HG02885 (cell line): Measurements from ENCODE around the gene NRG3.

ENCODE experiments used
- ATAC-seq: cut with Tn5 transposase; IDR thresholded peaks from one replicate; pipeline ENCODE4 v1.9.1; 2021; ENCODE audit warnings: mild to moderate bottlenecking; ENCODE audit not compliant: unreplicated experiment, poor library complexity

Gene NRG3

GRCh38 chr10:81877596-81877995 lies 2.6 kb downstream of the NRG3 start:
- no peak for ATAC-seq

- ATAC-seq, result no peak
These were observed 7.0 kb downstream of the NRG3 start for GRCh38 chr10:81882011-81882410.

- ATAC-seq, result no peak
These were observed 9.9 kb downstream of the NRG3 start for GRCh38 chr10:81884856-81885255.

- no peak for ATAC-seq
These were observed 10.5 kb downstream of the NRG3 start for GRCh38 chr10:81885491-81885890.

GRCh38 chr10:81886939-81887338 lies 11.9 kb downstream of the NRG3 start:
- no peak for ATAC-seq

- no peak for ATAC-seq
These were observed 14.3 kb downstream of the NRG3 start for GRCh38 chr10:81889181-81889769.

GRCh38 chr10:81894616-81895015 lies 19.6 kb downstream of the NRG3 start:
- ATAC-seq, result no peak

GRCh38 chr10:81898518-81898917 lies 23.5 kb downstream of the NRG3 start:
- no peak for ATAC-seq

- ATAC-seq, result no peak
These were observed 26.0 kb downstream of the NRG3 start for GRCh38 chr10:81900989-81901388.

- ATAC-seq, result no peak
These were observed 28.5 kb downstream of the NRG3 start for GRCh38 chr10:81903472-81903871.

GRCh38 chr10:81905161-81905560 lies 30.2 kb downstream of the NRG3 start:
- ATAC-seq, result no peak

GRCh38 chr10:81909453-81909852 lies 34.5 kb downstream of the NRG3 start:
- ATAC-seq, result no peak

- no peak for ATAC-seq
These were observed 36.3 kb downstream of the NRG3 start for GRCh38 chr10:81911328-81911727.

- no peak for ATAC-seq
These were observed 39.9 kb downstream of the NRG3 start for GRCh38 chr10:81914736-81915503.

- ATAC-seq, result no peak
These were observed 40.5 kb downstream of the NRG3 start for GRCh38 chr10:81915504-81915897.

- ATAC-seq, result no peak
These were observed 42.7 kb downstream of the NRG3 start for GRCh38 chr10:81917666-81918065.

- ATAC-seq, result no peak
These were observed 43.8 kb downstream of the NRG3 start for GRCh38 chr10:81918766-81919165.

GRCh38 chr10:81920213-81920829 lies 45.3 kb downstream of the NRG3 start:
- ATAC-seq, result peak; percentile 74

GRCh38 chr10:81928119-81928518 lies 53.1 kb downstream of the NRG3 start:
- ATAC-seq, result no peak

GRCh38 chr10:81943583-81943982 lies 68.6 kb downstream of the NRG3 start:
- ATAC-seq, result no peak

- ATAC-seq, result no peak
These were observed 69.6 kb downstream of the NRG3 start for GRCh38 chr10:81944609-81945008.

- ATAC-seq, result no peak
These were observed 74.3 kb downstream of the NRG3 start for GRCh38 chr10:81949283-81949682.
